Mesendoderm (in vitro differentiated cells): ENCODE data around the gene LGR4.
"Not testable (repeated sequence)": the region's sequence is repeated elsewhere in the genome, so short reads cannot be mapped to it uniquely, and the experiment has no call there.

Experiments
- DNase-seq: peaks from one replicate; pipeline ENCODE4 v3.0.0; 2013
- H2AK5ac ChIP-seq: 2 replicates; pipeline ENCODE4 v1.6.1; 2013; ENCODE audit warnings: low read length, inconsistent platforms
- H2BK120ac ChIP-seq: 2 replicates; pipeline ENCODE4 v1.6.1; 2013; ENCODE audit warnings: low read depth, mild to moderate bottlenecking, low read length, moderate library complexity, mixed read lengths
- H2BK15ac ChIP-seq: replicated peaks from 2 replicates; pipeline ENCODE4 v1.6.1; 2013; ENCODE audit warnings: low read depth, mild to moderate bottlenecking, moderate library complexity
- H2BK5ac ChIP-seq: 2 replicates; pipeline ENCODE4 v1.6.1; 2013; ENCODE audit warnings: low read length, inconsistent platforms
- H3K18ac ChIP-seq: 2 replicates; pipeline ENCODE4 v1.6.1; 2013; ENCODE audit warnings: mild to moderate bottlenecking, low read length, mixed read lengths
- H3K23ac ChIP-seq: one replicate; pipeline ENCODE4 v1.6.1; 2013; ENCODE audit warnings: low read length
- H3K27ac ChIP-seq: 2 replicates; pipeline ENCODE4 v1.5.1; 2013; ENCODE audit warnings: low read depth, mild to moderate bottlenecking, inconsistent platforms, low read length, moderate library complexity
- H3K27me3 ChIP-seq: 2 replicates; pipeline ENCODE4 v1.6.1; 2013; ENCODE audit warnings: low read length, control low read depth, mild to moderate bottlenecking, inconsistent platforms; ENCODE audit not compliant: insufficient read depth, poor library complexity
- H3K36me3 ChIP-seq: 2 replicates; pipeline ENCODE4 v1.6.1; 2013; ENCODE audit warnings: low read length, inconsistent platforms; ENCODE audit not compliant: control insufficient read depth, insufficient read depth
- H3K4ac ChIP-seq: one replicate; pipeline ENCODE4 v1.6.1; 2013; ENCODE audit warnings: low read depth, mild to moderate bottlenecking, low read length, moderate library complexity
- H3K4me1 ChIP-seq: 2 replicates; pipeline ENCODE4 v1.6.1; 2013; ENCODE audit warnings: low read depth, low read length, inconsistent platforms; ENCODE audit not compliant: control insufficient read depth
- H3K4me2 ChIP-seq: 2 replicates; pipeline ENCODE4 v1.6.1; 2013; ENCODE audit warnings: low read length
- H3K4me3 ChIP-seq: 2 replicates; pipeline ENCODE4 v1.5.1; 2013; ENCODE audit warnings: mild to moderate bottlenecking, low read length
- H3K56ac ChIP-seq: one replicate; pipeline ENCODE4 v1.6.1; 2013; ENCODE audit warnings: low read length
- H3K79me1 ChIP-seq: 2 replicates; pipeline ENCODE4 v1.6.1; 2013; ENCODE audit warnings: low read length, inconsistent platforms
- H3K79me2 ChIP-seq: 2 replicates; pipeline ENCODE4 v1.6.1; 2013; ENCODE audit warnings: mild to moderate bottlenecking, low read length; ENCODE audit not compliant: control insufficient read depth, insufficient read depth
- H3K9ac ChIP-seq: 2 replicates; pipeline ENCODE4 v1.6.1; 2013; ENCODE audit warnings: low read length, inconsistent platforms
- H4K5ac ChIP-seq: one replicate; pipeline ENCODE4 v1.6.1; 2013; ENCODE audit warnings: low read length
- H4K8ac ChIP-seq: one replicate; pipeline ENCODE4 v1.6.1; 2013; ENCODE audit warnings: low read depth, mild to moderate bottlenecking, control low read depth, low read length, moderate library complexity
- WGBS: extraction: QIAGEN DNeasy Blood & Tissue Kit; methylation state at CpG from one replicate; pipeline ENCODE4 v1.1.7; 2013; ENCODE audit warnings: low lambda C conversion rate, missing lambda C conversion rate; ENCODE audit not compliant: insufficient coverage; ENCODE audit errors: extremely low coverage; 5-methylcytosine and 5-hydroxymethylcytosine counted together

The LGR4 gene

DNA sequence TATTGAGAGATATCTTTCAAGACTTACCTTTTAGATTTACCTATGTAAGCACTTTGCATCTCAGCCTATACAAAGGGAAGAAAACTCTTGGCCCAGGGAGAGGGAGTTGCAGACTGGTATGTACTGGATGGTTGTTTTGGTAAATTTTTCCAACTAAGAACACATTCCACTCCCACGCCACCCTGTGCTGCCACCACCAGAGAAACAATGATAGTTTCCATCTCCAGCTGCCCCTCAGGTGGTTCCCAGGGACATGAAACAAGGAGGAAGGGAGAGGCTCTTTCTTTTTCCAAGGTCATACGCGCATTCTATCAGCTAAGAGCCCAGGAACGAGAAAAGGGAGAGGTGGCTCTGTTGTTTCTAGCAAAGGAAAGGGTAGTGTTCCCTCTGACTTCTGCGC lies 144.0 kb downstream of the LGR4 start:
- H4K5ac ChIP-seq = no peak overlapping the region
- no peak overlapping the region for H3K18ac ChIP-seq
- no peak overlapping the region for H2BK15ac ChIP-seq
- no peak overlapping the region for H2BK120ac ChIP-seq
- no peaks in the 10 kb centered on the region for H3K27me3 ChIP-seq
- H3K23ac ChIP-seq = no peak overlapping the region
- H3K4me1 ChIP-seq = peaks cover 5% of the 10 kb centered on the region
- no peak overlapping the region for H3K4me3 ChIP-seq
- H3K79me1 ChIP-seq = no peaks in the 10 kb centered on the region
- WGBS = no CpG with 5 or more reads among the region's 5 CpGs
- DNase-seq = peak; percentile 41
- no peaks in the 10 kb centered on the region for H3K79me2 ChIP-seq
- H2BK5ac ChIP-seq = no peak overlapping the region
- H3K36me3 ChIP-seq = no peaks in the 10 kb centered on the region
- H3K56ac ChIP-seq = no peak overlapping the region
- no peak overlapping the region for H2AK5ac ChIP-seq
- no peak overlapping the region for H3K4ac ChIP-seq
- no peak overlapping the region for H3K4me2 ChIP-seq
- no peak overlapping the region for H3K27ac ChIP-seq
- no peak overlapping the region for H4K8ac ChIP-seq
- no peak overlapping the region for H3K9ac ChIP-seq

DNA sequence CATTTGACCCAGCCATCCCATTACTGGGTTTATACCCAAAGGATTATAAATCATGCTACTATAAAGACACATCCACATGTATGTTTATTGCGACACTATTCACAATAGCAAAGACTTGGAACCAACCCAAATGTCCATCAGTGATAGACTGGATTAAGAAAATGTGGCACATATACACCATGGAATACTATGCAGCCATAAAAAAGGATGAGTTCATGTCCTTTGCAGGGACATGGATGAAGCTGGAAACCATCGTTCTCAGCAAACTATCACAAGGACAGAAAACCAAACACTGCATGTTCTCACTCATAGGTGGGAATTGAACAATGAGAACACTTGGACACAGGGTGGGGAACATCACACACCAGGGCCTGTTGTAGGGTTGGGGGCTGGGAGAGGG lies 145.5 kb downstream of the LGR4 start:
- not testable (repeated sequence) for H3K4me3 ChIP-seq, H4K8ac ChIP-seq, H3K4me1 ChIP-seq, H3K79me2 ChIP-seq, H3K79me1 ChIP-seq, DNase-seq, H3K9ac ChIP-seq, H3K27ac ChIP-seq, H3K23ac ChIP-seq, H3K56ac ChIP-seq, H2BK5ac ChIP-seq, H3K18ac ChIP-seq, H3K36me3 ChIP-seq, H3K27me3 ChIP-seq, H2AK5ac ChIP-seq, H3K4ac ChIP-seq, H2BK120ac ChIP-seq, H3K4me2 ChIP-seq, H4K5ac ChIP-seq, H2BK15ac ChIP-seq
- WGBS = no CpG with 5 or more reads among the region's 2 CpGs

DNA sequence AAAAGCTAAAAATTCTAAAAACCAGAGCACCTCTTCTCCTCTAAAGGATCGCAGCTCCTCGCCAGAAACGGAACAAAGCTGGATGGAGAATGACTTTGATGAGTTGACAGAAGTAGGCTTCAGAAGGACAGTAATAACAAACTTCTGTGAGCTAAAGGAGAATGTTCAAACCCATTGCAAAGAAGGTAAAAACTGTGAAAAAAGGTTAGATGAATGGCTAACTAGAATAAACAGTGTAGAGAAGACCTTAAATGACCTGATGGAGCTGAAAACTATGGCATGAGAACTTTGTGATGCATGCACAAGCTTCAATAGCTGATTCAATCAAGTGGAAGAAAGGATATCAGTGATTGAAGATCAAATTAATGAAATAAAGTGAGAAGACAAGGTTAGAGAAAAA lies 150.4 kb downstream of the LGR4 start:
- H3K4me1 ChIP-seq, H2BK120ac ChIP-seq, H2BK15ac ChIP-seq, H3K9ac ChIP-seq, H3K56ac ChIP-seq, H4K5ac ChIP-seq, H3K36me3 ChIP-seq, H3K27me3 ChIP-seq, H2AK5ac ChIP-seq, H3K18ac ChIP-seq, DNase-seq, H3K27ac ChIP-seq, H3K23ac ChIP-seq, H3K4me2 ChIP-seq, H3K79me2 ChIP-seq, H3K79me1 ChIP-seq, H4K8ac ChIP-seq, H3K4ac ChIP-seq, H2BK5ac ChIP-seq, H3K4me3 ChIP-seq: not testable (repeated sequence)
- WGBS = no CpG with 5 or more reads among the region's 3 CpGs

DNA sequence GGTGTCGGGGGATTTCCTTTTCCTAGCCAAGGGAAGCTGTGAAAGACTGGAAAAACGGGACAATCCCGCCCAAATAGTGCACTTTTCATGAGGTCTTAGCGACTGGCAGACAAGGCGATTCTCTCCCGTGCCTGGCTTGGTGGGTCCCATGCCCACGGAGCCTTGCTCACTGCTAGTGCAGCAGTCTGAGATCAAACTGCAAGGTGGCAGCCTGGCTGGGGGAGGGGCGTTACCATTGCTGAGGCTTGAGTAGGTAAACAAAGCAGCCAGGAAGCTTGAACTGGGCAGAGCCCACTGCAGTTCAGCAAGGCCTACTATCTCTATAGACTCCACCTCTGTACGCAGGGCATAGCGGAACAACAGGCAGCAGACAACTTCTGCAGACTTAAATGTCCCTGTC lies 151.2 kb downstream of the LGR4 start:
- not testable (repeated sequence) for H3K56ac ChIP-seq, H3K79me2 ChIP-seq, H2BK5ac ChIP-seq, H3K18ac ChIP-seq, H3K27me3 ChIP-seq, H3K4me2 ChIP-seq, H2BK120ac ChIP-seq, H4K8ac ChIP-seq, H3K4ac ChIP-seq, H3K4me3 ChIP-seq, H3K4me1 ChIP-seq, H2BK15ac ChIP-seq, DNase-seq, H2AK5ac ChIP-seq, H3K36me3 ChIP-seq, H3K23ac ChIP-seq, H3K27ac ChIP-seq, H4K5ac ChIP-seq, H3K9ac ChIP-seq, H3K79me1 ChIP-seq
- WGBS = no CpG with 5 or more reads among the region's 10 CpGs

DNA sequence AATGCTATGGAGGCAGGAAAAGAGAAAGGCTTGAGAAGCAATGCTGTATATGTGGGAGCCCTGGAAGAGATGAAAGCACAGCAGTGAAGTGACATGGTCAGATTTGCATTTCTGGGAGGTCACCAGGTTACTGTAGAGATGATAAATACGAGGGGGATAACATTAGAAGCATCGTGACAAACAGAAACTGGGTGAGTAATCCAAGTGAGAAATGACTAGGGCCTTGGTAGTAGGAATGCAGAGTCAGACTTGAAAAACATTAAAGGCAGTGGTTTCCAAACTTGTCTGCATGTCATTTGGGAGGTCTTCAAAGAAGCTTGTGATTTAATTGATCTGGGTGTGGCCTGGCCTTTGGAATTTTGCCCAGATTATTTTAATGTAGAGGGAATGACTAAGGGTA lies 153.5 kb downstream of the LGR4 start:
- no CpG with 5 or more reads among the region's 2 CpGs for WGBS
- Histone ChIP-seq H3K4me3 (no peak overlapping the region), H3K23ac (no peak overlapping the region), H3K79me1 (no peaks in the 10 kb centered on the region), H3K79me2 (no peaks in the 10 kb centered on the region), H4K8ac (no peak overlapping the region), H2AK5ac (no peak overlapping the region), H3K18ac (no peak overlapping the region), H3K27me3 (no peaks in the 10 kb centered on the region), H4K5ac (no peak overlapping the region), H2BK15ac (no peak overlapping the region), H3K4me2 (no peak overlapping the region), H3K9ac (no peak overlapping the region), H3K56ac (no peak overlapping the region), H2BK5ac (no peak overlapping the region), H3K4me1 (no peaks in the 10 kb centered on the region), H3K36me3 (no peaks in the 10 kb centered on the region), H3K27ac (no peak overlapping the region), H2BK120ac (no peak overlapping the region), H3K4ac (no peak overlapping the region)
- peak; percentile 64 for DNase-seq

DNA sequence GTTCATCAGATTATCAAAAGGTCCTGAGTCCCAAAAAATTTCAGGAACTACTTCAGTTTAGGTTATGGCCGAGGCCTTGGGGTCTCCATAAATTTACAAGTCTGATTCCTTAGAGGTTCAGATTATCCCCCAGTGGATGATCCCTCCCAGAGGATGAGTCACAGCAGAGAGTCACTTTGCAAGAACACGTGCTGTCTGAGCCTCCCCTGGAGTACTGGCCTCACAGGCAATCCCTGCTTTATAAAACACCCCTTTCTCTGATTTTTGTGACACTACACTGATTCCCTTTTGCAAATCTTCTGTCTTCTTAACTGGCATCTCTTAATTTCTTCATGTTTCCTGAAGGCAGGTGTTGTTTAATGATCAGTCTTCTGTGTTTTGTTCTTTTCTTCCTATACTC lies 154.8 kb downstream of the LGR4 start:
- H3K27me3 ChIP-seq = no peaks in the 10 kb centered on the region
- peak; percentile 60 for DNase-seq
- WGBS = no CpG with 5 or more reads among the region's 2 CpGs
- no peak overlapping the region for H3K9ac ChIP-seq
- H3K36me3 ChIP-seq = no peaks in the 10 kb centered on the region
- no peak overlapping the region for H3K27ac ChIP-seq
- no peaks in the 10 kb centered on the region for H3K4me1 ChIP-seq
- H3K4ac ChIP-seq = no peak overlapping the region
- H2BK5ac ChIP-seq = no peak overlapping the region
- no peak overlapping the region for H3K56ac ChIP-seq
- H3K79me2 ChIP-seq = no peaks in the 10 kb centered on the region
- H3K18ac ChIP-seq = no peak overlapping the region
- H4K8ac ChIP-seq = no peak overlapping the region
- no peak overlapping the region for H3K4me2 ChIP-seq
- H2AK5ac ChIP-seq = no peak overlapping the region
- H3K4me3 ChIP-seq = no peak overlapping the region
- no peak overlapping the region for H4K5ac ChIP-seq
- H2BK15ac ChIP-seq = no peak overlapping the region
- H3K23ac ChIP-seq = no peak overlapping the region
- no peak overlapping the region for H2BK120ac ChIP-seq
- no peaks in the 10 kb centered on the region for H3K79me1 ChIP-seq
